B cell (primary cell): ENCODE measurements around the gene SLC43A1. TPM values are rescaled to one million over a fixed set of nuclear protein-coding genes. Genes with fewer than 3 reads are reported as not detected.
A peak's percentile ranks its signal among the peaks of the same experiment; 100 is the strongest.

Experiments
- ATAC-seq: fragments of 200-7000 bp; cut with Tn5 transposase; one replicate; pipeline ENCODE4 v1.10.0; 2021; ENCODE audit warnings: low read depth, mild to moderate bottlenecking, moderate number of reproducible peaks, moderate library complexity
- CTCF ChIA-PET: fragments of 350-600 bp; sonication (Branson Sonifier 250); formaldehyde crosslinking; loops from one replicate; lab custom pipeline; 2021; ENCODE audit warnings: antibody characterized with exemption, inconsistent platforms; lab: Charles Lee
- POLR2A ChIA-PET: fragments of 350-600 bp; sonication (Branson Sonifier 250); formaldehyde crosslinking; loops from one replicate; lab custom pipeline; 2021; ENCODE audit warnings: antibody characterized with exemption; lab: Charles Lee
- DNase-seq: peaks from one replicate; pipeline ENCODE4 v3.0.0; 2013
- H2AFZ ChIP-seq: 2 replicates; pipeline ENCODE4 v1.6.1; 2012; ENCODE audit warnings: mild to moderate bottlenecking, low read depth, low read length; ENCODE audit not compliant: insufficient read depth, poor library complexity, severe bottlenecking
- H3K27ac ChIP-seq, 2 donors: 1 replicate in 1 of 2; 2 replicates in 1 of 2; pipeline ENCODE4 v1.5.1; 2012 to 2013; ENCODE audit warnings: low read length in 2 of 2, mild to moderate bottlenecking in 2 of 2, moderate library complexity in 1 of 2
- H3K27me3 ChIP-seq, 4 experiments: fragments of 200-600 bp in 1 of 4; sonication (generic) in 1 of 4; replicated peaks in 1 of 4; 1 replicate in 2 of 4; 2 replicates in 2 of 4; pipeline versions ENCODE4 v1.6.1 to v1.7.0; 2013 to 2016; ENCODE audit warnings: low read length in 3 of 4, mild to moderate bottlenecking in 2 of 4, mixed read lengths in 1 of 4, moderate library complexity in 1 of 4; ENCODE audit not compliant: insufficient read depth in 4 of 4, control insufficient read depth in 3 of 4; ENCODE audit errors: control extremely low read depth in 1 of 4
- H3K36me3 ChIP-seq, 2 experiments: replicated peaks in 1 of 2; 1 replicate in 1 of 2; 2 replicates in 1 of 2; pipeline versions ENCODE4 v1.6.1 to v1.7.1; 2013; ENCODE audit warnings: low read length in 1 of 2; ENCODE audit not compliant: insufficient read depth in 2 of 2, control insufficient read depth in 1 of 2; ENCODE audit errors: control extremely low read depth in 1 of 2, extremely low read depth in 1 of 2
- H3K4me1 ChIP-seq, 2 donors: fragments of 200-600 bp in 1 of 2; sonication (generic) in 1 of 2; 1 replicate in 1 of 2; 2 replicates in 1 of 2; pipeline versions ENCODE4 v1.5.1 to v1.6.1; 2013 to 2017; ENCODE audit warnings: low read length in 2 of 2; ENCODE audit not compliant: control insufficient read depth in 2 of 2, insufficient read depth in 2 of 2
- H3K4me2 ChIP-seq: replicated peaks from 2 replicates; pipeline ENCODE3; 2012; ENCODE audit warnings: mild to moderate bottlenecking, low read depth, low read length; ENCODE audit not compliant: poor library complexity, severe bottlenecking
- H3K4me3 ChIP-seq, 5 experiments: fragments of 200-600 bp in 1 of 5; sonication (generic) in 1 of 5; 1 replicate in 3 of 5; 2 replicates in 2 of 5; pipeline versions ENCODE4 v1.5.1 to v1.7.0; 2011 to 2016; ENCODE audit warnings: low read length in 4 of 5, mild to moderate bottlenecking in 4 of 5, low read depth in 2 of 5, control low read depth in 1 of 5, moderate library complexity in 1 of 5; ENCODE audit not compliant: insufficient read depth in 1 of 5; ENCODE audit errors: control extremely low read depth in 1 of 5, extremely low read depth in 1 of 5
- H3K79me2 ChIP-seq: fragments of 200-600 bp; sonication (generic); one replicate; pipeline ENCODE4 v1.6.0; 2016; ENCODE audit warnings: low read length; ENCODE audit not compliant: control insufficient read depth, insufficient read depth
- H3K9ac ChIP-seq: fragments of 200-600 bp; sonication (generic); 2 replicates; pipeline ENCODE4 v1.6.1; 2017; ENCODE audit warnings: mild to moderate bottlenecking, low read length, moderate library complexity
- H3K9me3 ChIP-seq, 3 donors: one replicate each; pipeline versions ENCODE4 v1.6.1 to v1.7.1; 2013; ENCODE audit warnings: low read length in 2 of 3; ENCODE audit not compliant: control insufficient read depth in 2 of 3, insufficient read depth in 1 of 3; ENCODE audit errors: control extremely low read depth in 1 of 3
- H4K20me1 ChIP-seq: 2 replicates; pipeline ENCODE4 v1.6.0; 2012; ENCODE audit warnings: mild to moderate bottlenecking, low read length; ENCODE audit not compliant: insufficient read depth, control insufficient read depth, poor library complexity, severe bottlenecking
- H3K27ac Mint-ChIP-seq: one replicate; pipeline ENCODE4 v1.8.0; 2021; ENCODE audit warnings: mixed read lengths
- H3K27me3 Mint-ChIP-seq: one replicate; pipeline ENCODE4 v1.8.0; 2021; ENCODE audit warnings: mixed read lengths
- H3K4me1 Mint-ChIP-seq: one replicate; pipeline ENCODE4 v1.8.0; 2021; ENCODE audit warnings: mixed read lengths
- H3K4me3 Mint-ChIP-seq: one replicate; pipeline ENCODE4 v1.8.0; 2021; ENCODE audit warnings: mixed read lengths
- H3K9me3 Mint-ChIP-seq: one replicate; pipeline ENCODE4 v1.8.0; 2022; ENCODE audit warnings: mixed read lengths; ENCODE audit not compliant: insufficient read depth
- CTCF ChIP-seq: fragments of 200-600 bp; IDR thresholded peaks from one replicate; pipeline ENCODE4 v1.8.0; 2022; ENCODE audit warnings: antibody characterized with exemption, mild to moderate bottlenecking
- EZH2 ChIP-seq: IDR thresholded peaks from 2 replicates; pipeline ENCODE4 v1.6.1; 2012; ENCODE audit warnings: borderline replicate concordance, low read depth, mild to moderate bottlenecking, moderate library complexity, low read length; ENCODE audit not compliant: insufficient read depth, poor library complexity, severe bottlenecking
- WGBS: methylation state at CpG from one replicate; pipeline ENCODE4 v1.1.5; 2013; ENCODE audit warnings: missing lambda C conversion rate; ENCODE audit not compliant: insufficient coverage; 5-methylcytosine and 5-hydroxymethylcytosine counted together
- intact Hi-C: fragments of 100-400 bp; cut with micrococcal nuclease; formaldehyde crosslinking; loops from one replicate; pipeline ENCODE4 v1.10.0; 2022
- polyA plus RNA-seq: library from polyadenylated mRNA; depleted of rRNA; stranded (reverse); fragments of >200 nt; gene quantifications from 2 replicates; pipeline ENCODE4 v1.2.3, GENCODE V29; 2012
- total RNA-seq, 2 donors: library from RNA; stranded (reverse); fragments of 120-200 nt in 1 of 2; gene quantifications; 1 replicate in 1 of 2; 2 replicates in 1 of 2; pipeline versions ENCODE4 v1.2.3 to v1.2.4, GENCODE V29; 2013 to 2022

The SLC43A1 gene
- total and polyA plus RNA-seq, 2 donors (not counting 1 experiment from before 2014, with no cell fraction given): 3.7 to 6.4 TPM

GRCh38 chr11:57461841-57462489, 53.5 kb downstream of the SLC43A1 start:
- ChIA-PET CTCF (interaction anchor here (1.6 to 9.6 kb wide), 3 partner anchors 21 to 65 kb away, joined by 4 to 348 read pairs (median 24); partner anchors contain the start of gene TIMM10), POLR2A (no interaction called here)

More at GRCh38 chr11:57461841-57462489, 53.5 kb downstream of the SLC43A1 start:
- Mint-ChIP-seq H3K27me3 (peaks cover 34% of the 10 kb centered on the region), H3K27ac (no peak overlapping the region), H3K4me3 (peak overlapping the region; percentile 46), H3K4me1 (peaks cover 29% of the 10 kb centered on the region), H3K9me3 (no peaks in the 10 kb centered on the region)
- peaks cover 37 to 40% of the 10 kb centered on the region in 2 donors for H3K4me1 ChIP-seq
- H3K9ac ChIP-seq: no peak overlapping the region
- no peaks in the 10 kb centered on the region for H3K36me3 ChIP-seq
- TF ChIP-seq CTCF (no peak), EZH2 (no peak)
- 95% methylated on average over 15 of the region's 16 CpGs for WGBS
- H3K27ac ChIP-seq: no peak overlapping the region
- ATAC-seq (no peak), DNase-seq (no peak)
- intact Hi-C loops: no loop called here
- H3K4me2 ChIP-seq: no peak overlapping the region
- H3K79me2 ChIP-seq: no peaks in the 10 kb centered on the region
- H3K27me3 ChIP-seq: peaks cover 0 to 41% (median 28%) of the 10 kb centered on the region in 4 experiments
- no peak overlapping the region for H3K4me3 ChIP-seq
- H3K9me3 ChIP-seq: peaks cover 0 to 16% (median 0%) of the 10 kb centered on the region in 3 donors
- H4K20me1 ChIP-seq: peaks cover 12% of the 10 kb centered on the region
- no peak overlapping the region for H2AFZ ChIP-seq
